Mammary epithelial cell (primary cell): ENCODE measurements around the gene GPR180.

Source experiments
- EZH2 ChIP-seq: IDR thresholded peaks from 2 replicates; pipeline ENCODE4 v1.6.1; 2012; ENCODE audit warnings: low read length, inconsistent platforms, borderline replicate concordance
- TF ChIP-seq, protein P1 (sequence below), 2 donors: IDR thresholded peaks in 1 of 2; conservative IDR thresholded peaks in 1 of 2; 2 replicates each; pipeline ENCODE4 v1.5.1; 2011 to 2012; ENCODE audit warnings: inconsistent platforms in 2 of 2, low read length in 2 of 2, mild to moderate bottlenecking in 2 of 2, control low read depth in 1 of 2, low read depth in 1 of 2; ENCODE audit not compliant: insufficient read depth in 1 of 2; ENCODE audit errors: extremely low read depth in 1 of 2

- TF ChIP-seq, protein P1, sequence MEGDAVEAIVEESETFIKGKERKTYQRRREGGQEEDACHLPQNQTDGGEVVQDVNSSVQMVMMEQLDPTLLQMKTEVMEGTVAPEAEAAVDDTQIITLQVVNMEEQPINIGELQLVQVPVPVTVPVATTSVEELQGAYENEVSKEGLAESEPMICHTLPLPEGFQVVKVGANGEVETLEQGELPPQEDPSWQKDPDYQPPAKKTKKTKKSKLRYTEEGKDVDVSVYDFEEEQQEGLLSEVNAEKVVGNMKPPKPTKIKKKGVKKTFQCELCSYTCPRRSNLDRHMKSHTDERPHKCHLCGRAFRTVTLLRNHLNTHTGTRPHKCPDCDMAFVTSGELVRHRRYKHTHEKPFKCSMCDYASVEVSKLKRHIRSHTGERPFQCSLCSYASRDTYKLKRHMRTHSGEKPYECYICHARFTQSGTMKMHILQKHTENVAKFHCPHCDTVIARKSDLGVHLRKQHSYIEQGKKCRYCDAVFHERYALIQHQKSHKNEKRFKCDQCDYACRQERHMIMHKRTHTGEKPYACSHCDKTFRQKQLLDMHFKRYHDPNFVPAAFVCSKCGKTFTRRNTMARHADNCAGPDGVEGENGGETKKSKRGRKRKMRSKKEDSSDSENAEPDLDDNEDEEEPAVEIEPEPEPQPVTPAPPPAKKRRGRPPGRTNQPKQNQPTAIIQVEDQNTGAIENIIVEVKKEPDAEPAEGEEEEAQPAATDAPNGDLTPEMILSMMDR (conservative IDR thresholded peaks at IDR 0.05 in 1 of 2, IDR thresholded peaks at IDR 0.05 in 1 of 2; ENCODE audit: extremely low read depth in 1 of 2, insufficient read depth in 1 of 2, low read depth in 1 of 2, low read length in 2 of 2): no peak
- TF ChIP-seq EZH2: no peak
Observed at GRCh38 chr13:94610475-94610874, 8.8 kb downstream of the GPR180 start.
